Fibroblast of skin of abdomen (primary cell): ENCODE data around the gene MYL12A.
"Not testable (repeated sequence)": the region's sequence is repeated elsewhere in the genome, so short reads cannot be mapped to it uniquely, and the experiment has no call there.

Source experiments
- DNase-seq: peaks from one replicate; pipeline ENCODE4 v3.0.0-alpha.2; 2013

The MYL12A gene

GRCh38 chr18:3256693-3257626, 9.4 kb downstream of the MYL12A start:
- no peak for DNase-seq

GRCh38 chr18:3257627-3258120, 10.1 kb downstream of the MYL12A start:
- no peak for DNase-seq

GRCh38 chr18:3260995-3261372, 13.4 kb downstream of the MYL12A start:
- no peak for DNase-seq

- DNase-seq = peak; percentile 78
Observed at GRCh38 chr18:3261373-3262233, 14.0 kb downstream of the MYL12A start, which contains the start of gene MYL12B. TSS of gene MYL12B (plus strand) at chr18:3262133. CDS start at chr18:3272899, 10,766 bp downstream.

- DNase-seq = no peak
Observed at GRCh38 chr18:3262234-3263131, 14.9 kb downstream of the MYL12A start.

- DNase-seq = no peak
Observed at GRCh38 chr18:3263132-3263700, 15.6 kb downstream of the MYL12A start.

- no peak for DNase-seq
Observed at GRCh38 chr18:3264362-3264761, 16.8 kb downstream of the MYL12A start.

- peak; percentile 58 for DNase-seq
Observed at GRCh38 chr18:3265564-3266033, 18.0 kb downstream of the MYL12A start.

- no peak for DNase-seq
Observed at GRCh38 chr18:3266062-3266608, 18.5 kb downstream of the MYL12A start.

GRCh38 chr18:3268306-3268705, 20.7 kb downstream of the MYL12A start:
- no peak for DNase-seq

- peak; percentile 54 for DNase-seq
Observed at GRCh38 chr18:3269241-3269913, 21.8 kb downstream of the MYL12A start.

GRCh38 chr18:3269914-3270299, 22.3 kb downstream of the MYL12A start:
- no peak for DNase-seq

- DNase-seq = no peak
Observed at GRCh38 chr18:3273042-3273441, 25.4 kb downstream of the MYL12A start.

- DNase-seq = not testable (repeated sequence)
Observed at GRCh38 chr18:3277643-3278213, 30.1 kb downstream of the MYL12A start.

- DNase-seq = no peak
Observed at GRCh38 chr18:3279201-3280185, 31.9 kb downstream of the MYL12A start.

GRCh38 chr18:3281456-3282400, 34.1 kb downstream of the MYL12A start:
- peak; percentile 79 for DNase-seq

GRCh38 chr18:3283253-3283863, 35.8 kb downstream of the MYL12A start:
- no peak for DNase-seq
